ENCODE data around the gene ARHGAP44. TPM values are rescaled to one million over a fixed set of nuclear protein-coding genes. Genes with fewer than 3 reads are reported as not detected.

Gene ARHGAP44
- total and polyA plus RNA-seq, 12 donors = 4.0 to 10.6 (median 8.4) TPM

GRCh38 chr17:12887088-12887487 is 97.8 kb downstream of the ARHGAP44 start:
- no peak overlapping the region for H3K27ac ChIP-seq
- WGBS, 2 donors = 88 to 96% methylated on average over 2 of the region's 2 CpGs

GRCh38 chr17:12896180-12896785 is 107.0 kb downstream of the ARHGAP44 start:
- DNase-seq (no peak), ATAC-seq (no peak)
- Histone ChIP-seq H3K9me3 (peaks cover 0 to 13% (median 0%) of the 10 kb centered on the region in 11 donors), H3K27ac (no peak overlapping the region), H3K36me3 (peaks cover 0 to 9% (median 0%) of the 10 kb centered on the region in 9 donors), H3K27me3 (no peaks in the 10 kb centered on the region), H3K4me3 (no peak overlapping the region), H3K4me1 (no peaks in the 10 kb centered on the region)
- TF ChIP-seq CTCF (IDR thresholded peaks at IDR 0.05) = no peak
- WGBS, 2 donors = 90 to 93% methylated on average over 11 of the region's 11 CpGs
- intact Hi-C loops (cut with DNase I) = no loop called here

More at GRCh38 chr17:12887088-12887487, 97.8 kb downstream of the ARHGAP44 start:
- no peak for TF ChIP-seq CTCF (IDR thresholded peaks at IDR 0.05)
- ATAC-seq = no peak
- DNase-seq = no peak
- intact Hi-C loops (cut with DNase I) = no loop called here
- Histone ChIP-seq H3K4me3 (no peak overlapping the region), H3K4me1 (no peaks in the 10 kb centered on the region), H3K36me3 (no peaks in the 10 kb centered on the region), H3K27me3 (no peaks in the 10 kb centered on the region), H3K9me3 (peaks cover 0 to 11% (median 0%) of the 10 kb centered on the region in 11 donors)

GRCh38 chr17:12898110-12898509 is 108.8 kb downstream of the ARHGAP44 start:
- TF ChIP-seq CTCF (IDR thresholded peaks at IDR 0.05) = no peak

GRCh38 chr17:12899604-12900003 is 110.3 kb downstream of the ARHGAP44 start:
- Histone ChIP-seq H3K36me3 (peaks cover 0 to 9% (median 0%) of the 10 kb centered on the region in 9 donors), H3K4me1 (no peaks in the 10 kb centered on the region), H3K9me3 (peaks cover 0 to 7% (median 0%) of the 10 kb centered on the region in 11 donors), H3K27ac (no peak overlapping the region), H3K27me3 (no peaks in the 10 kb centered on the region), H3K4me3 (no peak overlapping the region)
- WGBS, 2 donors = 66 to 73% methylated on average over 4 of the region's 4 CpGs
- DNase-seq = no peak
- TF ChIP-seq CTCF (IDR thresholded peaks at IDR 0.05) = no peak
- ATAC-seq = no peak
- intact Hi-C loops (cut with DNase I) = no loop called here

More at GRCh38 chr17:12898110-12898509, 108.8 kb downstream of the ARHGAP44 start:
- H3K27me3 ChIP-seq = no peaks in the 10 kb centered on the region
- no peak overlapping the region for H3K4me3 ChIP-seq
- ATAC-seq = no peak
- intact Hi-C loops (cut with DNase I) = no loop called here
- no peaks in the 10 kb centered on the region for H3K4me1 ChIP-seq
- peaks cover 0 to 9% (median 0%) of the 10 kb centered on the region in 9 donors for H3K36me3 ChIP-seq
- WGBS, 2 donors = 72 to 73% methylated on average over 3 of the region's 3 CpGs
- peaks cover 0 to 7% (median 0%) of the 10 kb centered on the region in 11 donors for H3K9me3 ChIP-seq
- no peak for DNase-seq
- H3K27ac ChIP-seq = no peak overlapping the region

Measured in heart right ventricle (tissue), 16 donors.